T1000 (cell line): Measurements from ENCODE around the gene FAM177B.
"Not testable (repeated sequence)": the region's sequence is repeated elsewhere in the genome, so short reads cannot be mapped to it uniquely, and the experiment has no call there.

Experiments
- DNase-seq: peaks from one replicate; lab custom pipeline; 2025; ENCODE audit warnings: mixed read lengths; lab: John Stamatoyannopoulos, UW

FAM177B gene

DNA sequence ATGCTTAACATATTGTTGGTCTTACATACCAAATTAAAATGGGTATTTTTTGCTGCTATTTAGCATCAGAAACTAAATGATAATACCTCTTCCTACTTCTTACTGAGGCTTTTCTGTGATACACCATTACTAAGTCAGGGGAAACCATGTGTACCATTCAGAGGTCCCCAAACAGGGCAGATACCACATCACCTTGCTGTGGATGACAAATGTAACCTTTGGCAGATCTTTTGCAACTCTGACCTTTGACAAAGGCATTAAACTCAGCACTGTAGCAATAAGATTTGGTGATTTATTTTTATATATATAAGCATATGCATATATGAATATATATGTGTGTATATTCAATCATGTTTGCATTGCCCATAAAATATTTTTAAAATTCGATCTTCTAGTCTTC lies 2.9 kb downstream of the FAM177B start:
- no peak for DNase-seq

DNA sequence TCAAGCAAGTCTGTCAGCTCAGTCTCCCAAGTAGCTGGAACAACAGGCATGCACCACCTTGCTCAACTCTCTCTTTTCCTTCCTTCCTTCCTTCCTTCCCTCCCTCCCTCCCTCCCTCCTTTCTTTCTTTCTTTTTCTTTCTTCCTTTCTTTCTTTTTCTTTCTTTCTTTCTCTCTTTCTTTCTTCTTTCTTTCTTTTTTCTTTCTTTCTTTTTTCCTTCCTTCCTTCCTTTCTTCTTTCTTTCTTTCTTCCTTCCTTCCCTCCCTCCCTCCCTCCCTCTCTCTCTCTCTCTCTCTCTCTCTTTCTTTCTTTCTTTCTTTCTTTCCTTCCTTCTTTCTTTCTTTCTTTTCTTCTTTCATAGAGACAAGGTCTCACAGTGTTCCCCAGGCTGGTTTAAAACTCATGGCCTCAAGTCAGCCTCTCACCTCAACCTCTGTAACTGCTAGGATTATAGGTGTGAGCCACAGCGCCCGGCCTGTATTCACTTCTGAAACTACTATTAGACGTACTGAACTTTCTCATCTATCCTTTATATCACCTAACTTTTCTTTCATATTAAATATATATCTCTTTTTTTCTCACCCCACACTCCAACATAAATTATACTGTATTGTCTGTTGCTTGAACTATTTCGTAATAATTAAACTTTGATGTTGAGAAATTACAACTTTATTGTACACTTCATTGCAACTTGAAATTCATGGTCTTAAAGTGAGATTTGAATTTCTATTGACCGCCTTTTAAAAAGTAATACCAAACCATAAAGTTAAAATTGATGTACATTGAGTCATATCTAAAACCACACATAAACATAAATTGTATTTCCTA lies 4.8 kb downstream of the FAM177B start:
- not testable (repeated sequence) for DNase-seq

DNA sequence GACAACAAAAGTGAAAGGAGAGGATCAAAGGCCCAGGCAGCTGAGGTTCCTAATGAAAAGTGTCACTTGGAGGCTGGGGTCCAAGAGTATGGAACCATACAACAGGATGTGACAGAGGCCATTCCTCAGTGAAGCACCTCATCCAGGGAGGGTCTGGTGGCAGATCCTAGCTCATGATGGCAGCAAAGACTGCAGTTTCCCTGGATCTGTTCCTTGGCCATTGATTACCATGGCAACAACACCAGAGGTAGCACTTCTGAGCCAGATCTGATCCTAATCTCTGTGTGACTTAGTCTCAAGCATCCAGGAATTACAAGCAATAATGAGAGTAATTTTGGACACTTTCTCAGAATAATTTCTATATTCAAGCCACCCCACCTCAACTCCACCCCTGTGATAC lies 12.9 kb downstream of the FAM177B start:
- DNase-seq, result no peak

- no peak for DNase-seq
These were observed 13.6 kb downstream of the FAM177B start for GRCh38 chr1:222750651-222751050.

DNA sequence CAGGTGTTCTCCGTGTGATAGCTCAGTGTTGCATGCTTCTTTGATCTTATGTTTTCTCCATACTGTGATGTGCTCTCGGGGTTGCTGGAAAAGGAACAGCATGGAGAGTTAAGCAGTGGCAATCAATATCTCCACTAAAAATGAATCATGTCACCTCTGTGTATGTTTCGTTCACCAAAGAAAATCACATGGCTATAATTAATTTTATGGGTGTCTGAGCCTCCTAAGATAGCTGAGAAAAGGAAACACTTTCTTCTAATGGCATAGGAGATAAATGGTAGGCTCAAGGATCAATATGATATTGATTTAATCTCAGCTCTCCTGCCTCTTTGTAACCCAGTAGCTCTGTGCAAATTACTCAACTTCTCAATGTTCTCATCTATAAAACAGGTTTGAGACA lies 14.3 kb downstream of the FAM177B start:
- DNase-seq, result no peak

DNA sequence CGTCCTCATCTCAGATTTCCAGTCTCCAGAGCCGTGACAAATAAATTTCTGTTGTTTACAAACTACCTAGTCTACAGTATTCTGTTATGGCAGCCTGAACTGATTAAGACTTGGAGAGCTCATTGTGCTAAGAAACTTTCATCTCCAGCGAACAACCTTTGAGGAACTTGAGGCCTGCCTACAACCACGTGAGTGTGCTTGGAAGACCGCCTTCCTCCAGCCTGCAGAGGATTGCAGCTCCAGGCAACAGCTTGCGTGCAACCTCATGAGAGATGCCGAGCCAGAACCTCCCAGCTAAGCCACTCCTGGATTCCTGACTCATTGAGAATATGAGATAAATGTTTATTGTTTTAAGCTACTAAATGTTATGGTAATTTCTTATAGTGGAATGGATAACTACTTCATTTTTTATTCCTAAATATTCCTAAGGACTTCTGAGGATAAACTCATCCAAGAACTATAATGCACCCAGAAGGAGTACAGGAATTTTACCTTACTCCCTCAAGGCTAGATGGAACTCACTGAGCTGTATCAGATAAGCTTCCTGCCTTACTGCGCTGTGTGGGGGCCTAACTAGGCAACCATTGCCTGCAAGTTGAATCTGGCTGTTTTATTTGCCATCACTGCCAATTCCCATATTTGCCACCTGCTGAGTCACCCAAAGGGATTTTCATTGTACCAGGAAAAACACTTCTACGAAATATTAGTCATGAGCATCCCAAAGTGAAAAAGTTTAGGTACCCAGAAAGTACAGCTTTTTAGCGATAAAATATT lies 17.6 kb downstream of the FAM177B start:
- peak; percentile 85 for DNase-seq

- no peak for DNase-seq
These were observed 20.8 kb downstream of the FAM177B start for GRCh38 chr1:222757646-222758268.

GRCh38 chr1:222759451-222760035 lies 22.5 kb downstream of the FAM177B start:
- no peak for DNase-seq

- no peak for DNase-seq
These were observed 24.1 kb downstream of the FAM177B start for GRCh38 chr1:222761083-222761482.

DNA sequence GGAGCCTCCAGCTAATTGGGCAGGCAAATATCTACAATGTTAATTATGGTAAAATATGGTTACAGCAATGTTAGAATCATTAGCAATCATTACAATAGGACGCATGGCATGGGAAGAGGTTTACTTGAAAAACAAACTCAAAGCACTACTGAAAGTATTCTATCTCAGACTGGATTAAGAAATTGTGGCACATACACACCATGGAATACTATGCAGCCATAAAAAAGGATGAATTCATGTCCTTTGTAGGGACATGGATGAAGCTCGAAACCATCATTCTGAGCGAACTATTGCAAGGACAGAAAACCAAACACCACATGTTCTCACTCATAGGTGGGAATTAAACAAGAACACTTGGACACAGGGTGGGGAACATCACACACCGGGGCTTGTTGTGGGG lies 25.2 kb downstream of the FAM177B start:
- DNase-seq, result not testable (repeated sequence)

DNA sequence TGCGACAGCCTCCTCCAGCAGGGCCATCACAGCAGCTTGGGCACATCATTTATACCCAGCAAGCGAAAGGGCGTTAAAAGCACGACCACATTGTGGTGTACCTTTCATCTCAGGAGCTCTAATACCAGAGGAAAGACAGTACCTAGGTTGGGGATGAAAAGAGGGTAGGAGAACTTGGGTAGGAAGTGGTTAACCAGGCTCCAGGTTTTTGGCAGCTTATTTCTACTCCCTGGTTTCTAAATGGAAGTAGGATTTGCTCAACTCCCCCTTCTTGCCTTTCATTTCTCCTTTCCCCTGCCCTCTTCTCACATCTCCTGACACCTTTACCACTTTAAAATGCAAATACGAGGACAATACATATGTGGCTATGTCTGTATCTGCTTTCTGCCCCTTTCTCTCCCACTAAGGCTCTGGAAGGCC lies 30.2 kb downstream of the FAM177B start:
- DNase-seq, result no peak

DNA sequence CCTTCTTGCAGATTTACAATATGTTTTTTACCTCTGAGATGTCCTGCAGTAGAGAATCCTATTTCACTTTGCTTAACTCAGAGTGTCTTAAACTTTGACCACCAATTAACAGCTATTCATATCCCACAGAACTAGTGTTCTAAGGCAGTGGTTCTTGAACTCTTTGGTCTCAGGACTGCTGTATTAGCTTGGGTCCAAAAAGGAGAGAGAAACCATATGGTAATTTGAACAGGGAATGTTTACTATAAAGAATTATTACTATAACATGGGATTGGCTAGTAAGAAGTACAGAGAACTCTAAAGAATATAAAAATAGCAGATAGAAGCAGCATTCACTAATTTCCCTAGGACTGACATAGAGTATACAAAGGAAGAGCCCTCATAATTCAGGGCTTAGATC lies 31.6 kb downstream of the FAM177B start:
- no peak for DNase-seq

GRCh38 chr1:222769181-222769580 lies 32.2 kb downstream of the FAM177B start:
- DNase-seq, result no peak

- no peak for DNase-seq
These were observed 33.1 kb downstream of the FAM177B start for GRCh38 chr1:222769971-222770620.

- DNase-seq, result no peak
These were observed 36.0 kb downstream of the FAM177B start for GRCh38 chr1:222772996-222773379.

DNA sequence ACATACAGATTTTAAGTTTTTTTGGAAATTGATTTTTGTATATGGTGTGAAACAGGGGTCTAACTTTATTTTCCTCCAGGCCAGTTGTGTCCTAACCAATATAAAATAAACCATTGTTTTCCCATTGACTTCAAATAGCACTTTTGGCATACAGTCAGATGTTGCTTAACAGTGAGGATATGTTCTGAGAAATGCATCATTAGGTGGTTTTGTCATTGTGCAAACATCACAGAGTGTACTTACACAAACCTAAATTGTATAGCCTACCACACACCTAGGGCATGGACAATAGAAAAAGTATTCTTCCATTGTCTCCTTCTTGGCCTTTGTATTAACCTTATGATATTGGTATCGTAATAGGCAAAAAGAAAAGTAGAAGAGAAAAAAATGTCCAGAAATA lies 40.5 kb downstream of the FAM177B start:
- DNase-seq, result no peak

GRCh38 chr1:222777977-222778376 lies 41.0 kb downstream of the FAM177B start:
- no peak for DNase-seq

- no peak for DNase-seq
These were observed 44.2 kb downstream of the FAM177B start for GRCh38 chr1:222781251-222781650.

DNA sequence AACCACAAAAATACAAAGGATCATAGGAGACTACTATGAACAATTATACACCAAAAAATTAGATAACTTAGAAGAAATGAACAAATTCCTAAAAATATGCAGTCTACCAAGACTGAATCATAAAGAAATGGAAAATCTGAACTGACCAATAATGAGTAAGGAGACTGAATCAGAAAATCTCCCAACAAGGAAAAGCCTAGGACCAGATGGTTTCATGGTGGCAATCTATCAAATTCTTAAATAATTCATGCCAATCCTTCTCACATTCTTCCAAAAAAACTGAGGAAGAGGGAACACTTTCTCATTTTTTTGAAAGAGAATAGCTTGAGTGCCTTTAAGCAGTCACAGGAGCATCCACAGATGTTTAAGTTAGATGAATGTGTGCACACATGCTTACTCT lies 46.0 kb downstream of the FAM177B start:
- DNase-seq, result no peak

- DNase-seq, result no peak
These were observed 47.4 kb downstream of the FAM177B start for GRCh38 chr1:222784371-222784770.

DNA sequence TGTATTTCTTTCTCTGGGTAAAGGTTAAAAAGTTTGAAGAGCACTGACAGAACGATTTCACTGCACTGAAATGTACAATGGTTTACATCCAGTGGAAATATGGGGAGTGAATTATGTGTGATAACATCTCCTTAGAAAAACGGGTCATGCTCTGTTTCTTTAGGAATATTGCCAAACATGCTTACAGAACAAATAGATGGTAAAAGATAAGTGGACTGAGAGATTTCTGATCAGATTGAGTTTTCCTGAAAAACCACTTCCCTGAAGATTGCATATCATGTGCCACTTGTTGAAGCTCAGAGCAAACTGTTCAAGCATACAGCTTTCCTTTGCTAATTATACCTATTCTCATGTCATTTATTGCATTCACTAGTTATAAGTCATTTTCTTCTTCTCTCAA lies 47.9 kb downstream of the FAM177B start:
- no peak for DNase-seq

DNA sequence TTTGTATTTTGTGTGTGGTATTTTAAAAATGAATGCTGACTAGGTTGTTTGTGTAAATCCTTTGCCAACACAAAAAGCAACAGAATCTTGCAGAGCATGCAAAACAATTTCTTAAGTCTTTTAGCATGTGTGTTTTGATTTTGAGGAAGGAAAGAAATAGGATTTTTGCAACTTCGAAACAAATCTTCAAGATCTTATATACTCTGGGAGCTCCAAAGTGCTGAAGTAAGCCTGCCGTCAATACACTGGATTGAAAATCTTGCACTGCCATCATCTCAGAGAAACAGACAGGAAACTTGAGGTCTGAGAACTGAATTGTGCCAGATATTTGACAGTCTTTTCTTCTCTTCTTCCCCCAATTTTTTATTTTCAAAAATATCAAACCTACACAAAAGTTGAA lies 48.5 kb downstream of the FAM177B start:
- DNase-seq, result no peak
